ENCODE measurements around the gene DCBLD1. TPM values are rescaled to one million over a fixed set of nuclear protein-coding genes. Genes with fewer than 3 reads are reported as not detected.

The DCBLD1 gene
- total and polyA plus RNA-seq, 2 of the 13 experiments (the other 11 are each of a cell fraction or from before 2014, with no cell fraction given) = 23.2 to 41.5 TPM

- TF ChIP-seq PAXIP1 (CRISPR knock-in tag; conservative IDR thresholded peaks at IDR 0.05) (0 out of 2 replicates have a peak, but pooled peaks have one; percentile 9), KLF13 (CRISPR knock-in tag; IDR thresholded peaks at IDR 0.05) (no peak), POGK (CRISPR knock-in tag; conservative IDR thresholded peaks at IDR 0.05) (no peak)
Measured at GRCh38 chr6:117483645-117484016, 1.2 kb downstream of the DCBLD1 start (continued).

GRCh38 chr6:117484052-117484646 is 1.7 kb downstream of the DCBLD1 start:
- Histone ChIP-seq H3K4me3 (replicated peaks in 1 of 3; ENCODE audit: insufficient read depth in 1 of 3, low read depth in 2 of 3, low read length in 3 of 3) (peak overlapping the region; percentile 86 to 92 (median 91)), H3K79me2 (ENCODE audit: insufficient read depth, low read length) (peaks cover 58% of the 10 kb centered on the region), H3K36me3 (replicated peaks in 1 of 2; ENCODE audit: control insufficient read depth in 1 of 2, insufficient read depth in 2 of 2, low read length in 2 of 2) (peaks cover 4 to 18% of the 10 kb centered on the region in 2 experiments; a peak in 2 of 5 replicates), H3K9me3 (ENCODE audit: low read length) (no peaks in the 10 kb centered on the region), H3K27me3 (ENCODE audit: control insufficient read depth in 1 of 2, insufficient read depth in 2 of 2, low read length in 2 of 2) (no peaks in the 10 kb centered on the region; a peak in 1 of 5 replicates), H3K27ac (ENCODE audit: extremely low read length, insufficient read depth, low read length) (peak overlapping the region; percentile 91), H3K4me2 (ENCODE audit: low read depth, low read length) (peak overlapping the region; percentile 99), H3K4me1 (ENCODE audit: insufficient read depth, low read length) (peaks cover 65% of the 10 kb centered on the region), H2AFZ (ENCODE audit: low read length) (no peak overlapping the region), H3K9ac (ENCODE audit: insufficient read depth, low read depth, low read length) (peak overlapping the region; percentile 88), H4K20me1 (ENCODE audit: insufficient read depth, low read length) (no peaks in the 10 kb centered on the region)
- BruUV-seq (replicated peaks) = no TSS peak
- ChIA-PET POLR2A (interaction anchor here (0.8 to 2.6 kb wide), 9 partner anchors 7 to 74 kb away, joined by 3 to 19 read pairs (median 6); no protein-coding TSS in a partner anchor), CTCF (ENCODE audit: low intra/inter-chr PET ratio, low total read pairs) (no interaction called here)
- ATAC-seq (no peak), DNase-seq (ENCODE audit: low spot score) (no peak), FAIRE-seq (no peak)
- 37% methylated on average over 8 of the region's 8 CpGs for WGBS (ENCODE audit: low lambda C conversion rate)
- intact Hi-C loops (cut with micrococcal nuclease; ENCODE audit: unreplicated experiment) = loop anchor here (10.0 kb wide), 1 partner anchor 1229 kb away; the partner anchor contains the start of gene TSPYL4
- in situ Hi-C loops (cut with HindIII; ENCODE audit: extremely low pct_ligation_motif_present, low pct_unique_long_range_greater_than_20kb) = loop anchor here (5.0 kb wide), 1 partner anchor 63 kb away; no protein-coding TSS in a partner anchor
- peak; percentile 96 for TF ChIP-seq ZNF770 (CRISPR knock-in tag; IDR thresholded peaks at IDR 0.05)
- TF ChIP-seq FOSL1 (CRISPR knock-in tag; IDR thresholded peaks at IDR 0.05; ENCODE audit: borderline replicate concordance) = no peak
- TF ChIP-seq KMT2A (CRISPR knock-in tag; IDR thresholded peaks at IDR 0.05) = no peak
- TF ChIP-seq ZIK1 (CRISPR knock-in tag; IDR thresholded peaks at IDR 0.05; ENCODE audit: borderline replicate concordance, low read depth) = no peak
- TF ChIP-seq POGZ (CRISPR knock-in tag; IDR thresholded peaks at IDR 0.05) = 0 out of 2 replicates have a peak, but pooled peaks have one; percentile 15
- no peak for TF ChIP-seq HES4 (CRISPR knock-in tag; IDR thresholded peaks at IDR 0.05; ENCODE audit: borderline replicate concordance)
